GM12878 (cell line): Measurements from ENCODE around the gene CNGB1. TPM values are rescaled to one million over a fixed set of nuclear protein-coding genes. Genes with fewer than 3 reads are reported as not detected.

Experiments
- ATAC-seq: fragments of 200-7000 bp; cut with Tn5 transposase; 3 replicates; pipeline ENCODE4 v1.9.1; 2020; ENCODE audit warnings: mild to moderate bottlenecking, moderate library complexity
- BruUV-seq: library from RNA; stranded (reverse); fragments of 400-500 nt; replicated peaks from 2 replicates; lab custom pipeline; 2021; lab: Mats Ljungman, UMichigan
- CTCF ChIA-PET: fragments of 300-600 bp; sonication (Branson Sonifier 250); formaldehyde crosslinking; extraction: SDS; loops from one replicate; lab custom pipeline; 2021; ENCODE audit warnings: inconsistent platforms; lab: Yijun Ruan, JAX
- POLR2A ChIA-PET: fragments of 350-600 bp; formaldehyde crosslinking; extraction: SDS; loops from one replicate; lab custom pipeline; 2021; ENCODE audit warnings: inconsistent platforms; lab: Charles Lee
- RAD21 ChIA-PET: fragments of 300-600 bp; sonication (Branson Sonifier 250); formaldehyde crosslinking; loops from one replicate; lab custom pipeline; 2023; ENCODE audit warnings: antibody characterized with exemption; ENCODE audit not compliant: unreplicated experiment; lab: Charles Lee
- SMC1A ChIA-PET: fragments of 300-600 bp; sonication (Branson Sonifier 250); formaldehyde crosslinking; loops from one replicate; lab custom pipeline; 2023; ENCODE audit not compliant: unreplicated experiment, uncharacterized antibody; lab: Charles Lee
- DNase-seq: peaks from one replicate; pipeline ENCODE4 v3.0.0-alpha.2; 2011; ENCODE audit warnings: low read depth, low spot score
- FAIRE-seq: peaks from 3 replicates; lab custom pipeline; 2011; peaks lifted over from hg19 to GRCh38; lab: Jason Lieb, UNC
- H2AFZ ChIP-seq: 2 replicates; pipeline ENCODE4 v1.6.0; 2011; ENCODE audit warnings: low read depth, low read length, control low read depth; ENCODE audit not compliant: control insufficient read depth
- H3K27ac ChIP-seq: 2 replicates; pipeline ENCODE4 v1.5.1; 2011; ENCODE audit warnings: control low read depth; ENCODE audit not compliant: control insufficient read depth, insufficient read depth
- H3K27me3 ChIP-seq, 2 experiments: replicated peaks in 1 of 2; 2 replicates each; pipeline versions ENCODE4 v1.6.0 to v1.6.1; 2011; ENCODE audit warnings: low read length in 1 of 2; ENCODE audit not compliant: control insufficient read depth in 2 of 2, insufficient read depth in 2 of 2
- H3K36me3 ChIP-seq, 2 experiments: 2 replicates each; pipeline ENCODE4 v1.5.1; 2011; ENCODE audit warnings: low read length in 1 of 2; ENCODE audit not compliant: control insufficient read depth in 2 of 2, insufficient read depth in 2 of 2
- H3K4me1 ChIP-seq: 2 replicates; pipeline ENCODE4 v1.6.1; 2011; ENCODE audit warnings: mild to moderate bottlenecking, low read length, moderate library complexity, mixed read lengths; ENCODE audit not compliant: control insufficient read depth, insufficient read depth
- H3K4me2 ChIP-seq: 2 replicates; pipeline ENCODE4 v1.6.0; 2011; ENCODE audit warnings: control low read depth; ENCODE audit not compliant: control insufficient read depth, insufficient read depth
- H3K4me3 ChIP-seq: fragments of 200-600 bp; sonication (generic); 2 replicates; pipeline ENCODE4 v1.5.1; 2016
- H3K79me2 ChIP-seq: 2 replicates; pipeline ENCODE4 v1.6.0; 2011; ENCODE audit warnings: low read length; ENCODE audit not compliant: control insufficient read depth, insufficient read depth
- H3K9ac ChIP-seq: 2 replicates; pipeline ENCODE4 v1.8.0; 2011; ENCODE audit warnings: low read length, control low read depth, mixed read lengths; ENCODE audit not compliant: control insufficient read depth, insufficient read depth
- H3K9me3 ChIP-seq: replicated peaks from 3 replicates; pipeline ENCODE4 v1.5.1; 2011; ENCODE audit warnings: mild to moderate bottlenecking, low read length; ENCODE audit not compliant: control insufficient read depth, insufficient read depth
- H4K20me1 ChIP-seq: 2 replicates; pipeline ENCODE4 v1.6.0; 2011; ENCODE audit not compliant: control insufficient read depth, insufficient read depth
- ATF3 ChIP-seq: IDR thresholded peaks from 2 replicates; pipeline ENCODE4 v1.6.1; 2011; ENCODE audit warnings: low read depth, mild to moderate bottlenecking, low read length, moderate library complexity, borderline replicate concordance; ENCODE audit errors: extremely low read depth
- IRF4 ChIP-seq: IDR thresholded peaks from 2 replicates; pipeline ENCODE4 v1.6.1; 2011; ENCODE audit warnings: low read depth, low read length
- POLR2AphosphoS2 ChIP-seq: IDR thresholded peaks from 2 replicates; pipeline ENCODE4 v1.6.1; 2011; ENCODE audit warnings: low read depth, mild to moderate bottlenecking, low read length, improper control_type of control experiment, moderate library complexity
- POU2F2 ChIP-seq: IDR thresholded peaks from 3 replicates; pipeline ENCODE4 v1.6.1; 2011; ENCODE audit warnings: low read depth, mild to moderate bottlenecking, low read length, borderline replicate concordance
- PRDM15 ChIP-seq: fragments of 450-650 bp; formaldehyde crosslinking; IDR thresholded peaks from 2 replicates; pipeline ENCODE4 v1.4.0; 2020; ENCODE audit warnings: mild to moderate bottlenecking, moderate library complexity
- RAD51 ChIP-seq: fragments of 450-650 bp; IDR thresholded peaks from 2 replicates; pipeline ENCODE4 v1.6.1; 2016; ENCODE audit warnings: moderate library complexity, mild to moderate bottlenecking, inconsistent platforms
- RCOR1 ChIP-seq: conservative IDR thresholded peaks from 2 replicates; pipeline ENCODE4 v1.6.1; 2012; ENCODE audit warnings: low read depth, low read length, improper control_type of control experiment
- SIN3A ChIP-seq: IDR thresholded peaks from 2 replicates; pipeline ENCODE4 v1.6.1; 2012; ENCODE audit warnings: low read depth, low read length, improper control_type of control experiment
- SP1 ChIP-seq: IDR thresholded peaks from one replicate; pipeline ENCODE4 v1.6.1; 2011; ENCODE audit warnings: low read depth, low read length
- SUPT20H ChIP-seq: IDR thresholded peaks from 2 replicates; pipeline ENCODE4 v1.6.1; 2011; ENCODE audit warnings: low read depth, mild to moderate bottlenecking, low read length, moderate library complexity, borderline replicate concordance; ENCODE audit not compliant: control insufficient read depth
- TBL1XR1 ChIP-seq: IDR thresholded peaks from 2 replicates; pipeline ENCODE4 v1.6.1; 2012; ENCODE audit warnings: low read depth, low read length, improper control_type of control experiment
- ZBTB33 ChIP-seq: fragments of 450-650 bp; IDR thresholded peaks from 2 replicates; pipeline ENCODE4 v1.6.1; 2017; ENCODE audit warnings: mild to moderate bottlenecking
- WGBS: methylation state at CpG from one replicate; pipeline ENCODE4 v1.1.6; 2016; ENCODE audit warnings: low lambda C conversion rate; ENCODE audit not compliant: insufficient replicate concordance, insufficient coverage; ENCODE audit errors: missing lambda C conversion rate; 5-methylcytosine and 5-hydroxymethylcytosine counted together
- in situ Hi-C: fragments of 300-500 bp; cut with MboI; formaldehyde crosslinking; loops from 9 replicates; pipeline ENCODE4 v1.14.3; 2018; ENCODE audit warnings: mixed read lengths
- intact Hi-C: fragments of 100-400 bp; cut with micrococcal nuclease; formaldehyde crosslinking; loops from one replicate; pipeline ENCODE4 v1.14.2; 2022; ENCODE audit not compliant: unreplicated experiment
- polyA plus RNA-seq, 11 experiments: library from polyadenylated mRNA; depleted of rRNA in 4 of 11; unstranded in 6 of 11; stranded (reverse) in 5 of 11; fragments of >200 nt; fragmentation: Nextera tagmentation in 4 of 11; fragmentation: Illumina TruSeq in 1 of 11; extraction: Ambion mirVana in 4 of 11; extraction: Trizol in 1 of 11; gene quantifications; 1 replicate in 1 of 11; 2 replicates in 10 of 11; pipeline versions ENCODE4 v1.2.1 to v1.2.3, GENCODE V29; 2011 to 2016; ENCODE audit warnings: inconsistent platforms in 2 of 11, missing spikeins in 2 of 11, low read depth in 1 of 11
- total RNA-seq, 4 experiments: library from RNA; depleted of rRNA in 3 of 4; stranded (reverse); fragments of >200 nt in 3 of 4; fragmentation: Illumina TruSeq in 1 of 4; extraction: Trizol in 1 of 4; gene quantifications; 2 replicates each; pipeline versions ENCODE4 v1.2.1 to v1.2.3, GENCODE V29; 2013 to 2021

The CNGB1 gene
- total and polyA plus RNA-seq, 10 of the 15 experiments (the other 5 are each of a cell fraction or from before 2014, with no cell fraction given) = 0.03 TPM; not detected in 9

DNA sequence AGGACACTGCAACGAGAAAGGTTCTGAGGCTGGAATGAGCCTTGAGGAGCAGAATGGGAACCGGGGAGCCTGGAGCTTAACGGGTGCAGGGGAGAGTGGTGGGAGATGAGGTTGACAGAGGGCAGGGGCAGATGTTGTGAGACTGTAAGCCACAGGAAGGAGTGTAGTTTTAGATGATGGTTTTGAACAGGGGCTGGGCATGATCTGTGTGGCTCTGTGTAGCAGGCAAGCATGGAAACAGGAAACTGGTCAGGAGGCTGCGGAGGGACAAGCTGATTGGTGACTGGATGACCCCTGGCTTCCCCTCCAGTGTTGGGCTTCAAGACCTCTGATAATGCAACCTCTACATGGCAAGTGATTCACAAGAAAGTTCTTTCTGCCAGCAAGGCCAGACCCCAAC is 1.4 kb upstream of the CNGB1 start:
- 8% methylated on average over 4 of the region's 4 CpGs for WGBS
- H3K4me3 ChIP-seq = no peak overlapping the region
- FAIRE-seq (no peak), DNase-seq (no peak), ATAC-seq (no peak)
- H3K9me3 ChIP-seq = no peaks in the 10 kb centered on the region
- CTCF ChIA-PET = no interaction called here
- no peak overlapping the region for H3K9ac ChIP-seq
- H3K27ac ChIP-seq = no peak overlapping the region
- RAD21 ChIA-PET = interaction anchor here (0.7 kb wide), 1 partner anchor 372 kb away, joined by 3 read pairs; no protein-coding TSS in a partner anchor
- no peaks in the 10 kb centered on the region for H3K4me1 ChIP-seq
- in situ Hi-C loops = no loop called here
- no TSS peak for BruUV-seq
- TF ChIP-seq POLR2AphosphoS2 (no peak), ATF3 (no peak), RCOR1 (no peak), TBL1XR1 (no peak), POU2F2 (no peak), SIN3A (no peak), IRF4 (no peak), PRDM15 (CRISPR knock-in tag) (no peak), RAD51 (no peak), SP1 (no peak), SUPT20H (no peak), ZBTB33 (no peak)
- H2AFZ ChIP-seq = no peak overlapping the region
- peaks cover 0 to 3% of the 10 kb centered on the region in 2 experiments; a peak in 2 of 4 replicates for H3K27me3 ChIP-seq
- no peak overlapping the region for H3K4me2 ChIP-seq
- SMC1A ChIA-PET = no interaction called here
- H3K79me2 ChIP-seq = no peaks in the 10 kb centered on the region
- POLR2A ChIA-PET = no interaction called here
- H4K20me1 ChIP-seq = no peaks in the 10 kb centered on the region
- H3K36me3 ChIP-seq = no peaks in the 10 kb centered on the region
- intact Hi-C loops = no loop called here
